Nucleus accumbens (tissue), 56 donors: Measurements from ENCODE around the gene ZNF765.
A peak's percentile ranks its signal among the peaks of the same experiment; 100 is the strongest.
"Not testable (repeated sequence)": the region's sequence is repeated elsewhere in the genome, so short reads cannot be mapped to it uniquely, and the experiment has no call there.

Experiments
- DNase-seq, 56 donors: peaks; one replicate each; lab custom pipeline; 2025; lab: John Stamatoyannopoulos, UW

Gene ZNF765

DNA sequence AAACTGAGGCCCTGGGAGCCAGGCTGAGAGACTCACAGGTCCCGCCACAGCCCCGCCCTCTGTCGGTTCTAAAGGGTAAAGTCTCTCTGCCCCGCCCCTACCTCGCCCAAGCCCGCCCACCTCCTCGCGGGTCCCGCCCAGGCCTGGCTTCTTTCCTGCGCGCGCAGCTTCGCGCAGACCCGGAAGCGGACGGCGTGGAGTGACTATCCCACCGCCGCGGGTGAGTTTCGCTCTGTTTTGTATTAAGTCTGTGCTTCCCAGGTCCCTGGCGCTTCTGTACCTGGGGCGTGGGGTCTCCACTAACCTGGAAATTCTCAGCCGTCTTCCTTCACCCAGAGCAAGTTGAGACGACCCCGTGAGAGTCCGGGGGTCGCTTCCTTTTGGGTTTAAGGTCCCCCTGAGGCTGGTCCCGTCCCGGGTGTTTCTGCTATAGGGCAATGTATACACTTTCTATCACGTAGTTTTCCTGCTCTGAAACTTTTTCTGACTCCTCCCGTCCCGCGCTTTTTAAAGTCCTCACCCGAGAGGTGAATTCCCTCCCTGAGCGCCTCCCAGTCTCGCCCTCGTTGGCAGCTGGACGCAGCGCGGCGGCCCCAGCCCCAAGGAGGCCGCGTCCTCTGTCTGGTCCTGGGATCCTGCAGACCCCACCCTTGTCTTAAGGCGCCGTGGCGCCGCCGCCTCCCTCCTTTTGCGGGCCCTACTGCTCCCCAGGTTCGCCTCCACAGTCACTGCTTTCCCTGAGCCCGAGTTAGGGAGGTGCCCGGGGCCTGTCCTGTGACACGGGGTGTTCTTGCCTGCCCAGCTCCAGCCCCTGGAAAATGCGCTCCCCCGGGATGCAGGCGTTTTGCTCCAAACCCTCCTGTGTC lies at the start of gene ZNF765:
TSS of gene ZNF765 (plus strand) at position 176 of the 866 bp plus-strand sequence. CDS start 2,867 bp downstream, outside the sequence.
- peak in 55 of 56 donors; percentile 48 to 96 (median 87) for DNase-seq

DNA sequence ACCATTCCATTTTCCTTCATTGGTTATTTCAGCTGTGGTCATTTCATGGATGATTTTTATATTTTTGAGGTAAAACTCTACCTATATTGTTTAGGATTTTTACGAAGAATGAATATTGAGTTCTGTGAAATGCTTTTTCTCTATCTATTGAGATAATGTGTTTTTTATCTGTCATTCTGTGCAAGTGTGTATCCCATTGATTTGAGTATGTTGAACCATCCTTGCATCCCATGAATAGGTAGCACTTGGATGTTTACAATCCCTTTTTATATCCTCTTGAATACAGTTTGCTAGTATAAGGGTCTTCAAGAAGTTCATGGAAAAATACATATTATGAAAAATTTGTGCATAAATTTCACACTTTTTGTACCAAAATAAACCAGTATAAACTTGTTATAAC lies 39.2 kb upstream of the ZNF765 start:
- DNase-seq, result no peak

DNA sequence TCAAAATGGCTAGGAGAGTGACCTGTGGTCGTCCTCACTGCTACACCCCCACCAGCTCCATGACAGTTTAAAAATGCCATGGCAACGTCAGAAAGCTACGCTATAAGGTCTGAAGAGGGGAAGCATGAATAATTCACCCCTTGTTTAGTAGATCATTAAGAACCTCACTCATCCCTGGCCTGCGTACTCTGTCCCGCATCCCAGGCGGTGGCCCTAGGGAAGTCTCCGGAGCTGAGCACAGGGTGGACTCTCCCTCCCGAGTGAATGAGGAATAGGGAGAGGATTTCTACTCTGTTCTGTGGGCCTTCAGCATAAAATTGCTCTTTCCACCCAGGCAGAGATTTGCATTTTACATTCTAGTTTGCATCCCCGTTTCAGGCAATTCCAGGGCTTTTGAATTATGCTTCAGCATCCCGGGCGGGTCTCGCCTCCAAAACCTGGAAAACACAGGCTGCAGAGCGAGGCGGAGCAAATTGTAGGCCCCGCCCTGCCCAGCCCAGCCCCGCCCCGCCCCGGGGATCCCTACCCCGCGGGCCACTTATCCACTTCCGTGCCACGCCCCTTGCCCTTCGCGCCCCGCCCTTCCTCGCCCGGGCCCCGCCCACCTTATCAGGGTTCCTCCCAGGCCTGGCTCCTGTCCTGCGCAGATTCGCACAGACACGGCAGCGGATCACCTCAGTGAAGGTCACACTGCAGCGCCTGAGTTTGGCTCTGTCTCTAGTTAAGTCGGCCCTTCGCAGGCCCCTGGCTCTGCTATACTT lies 36.9 kb upstream of the ZNF765 start:
- DNase-seq, result peak in 1 of 56 donors; percentile 1

DNA sequence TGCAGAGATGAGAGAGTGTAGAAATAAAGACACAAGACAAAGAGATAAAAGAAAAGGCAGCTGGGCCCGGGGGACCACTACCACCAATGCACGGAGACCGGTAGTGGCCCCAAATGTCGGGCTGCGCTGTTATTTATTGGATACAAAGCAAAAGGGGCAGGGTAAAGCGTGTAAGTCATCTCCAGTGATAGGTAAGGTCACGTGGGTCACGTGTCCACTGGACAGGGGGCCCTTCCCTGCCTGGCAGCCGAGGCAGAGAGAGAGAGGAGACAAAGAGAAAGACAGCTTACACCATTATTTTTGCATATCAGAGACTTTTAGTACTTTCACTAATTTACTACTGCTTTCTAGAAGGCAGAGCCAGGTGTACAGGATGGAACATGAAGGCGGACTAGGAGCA lies 34.9 kb upstream of the ZNF765 start:
- not testable (repeated sequence) for DNase-seq

DNA sequence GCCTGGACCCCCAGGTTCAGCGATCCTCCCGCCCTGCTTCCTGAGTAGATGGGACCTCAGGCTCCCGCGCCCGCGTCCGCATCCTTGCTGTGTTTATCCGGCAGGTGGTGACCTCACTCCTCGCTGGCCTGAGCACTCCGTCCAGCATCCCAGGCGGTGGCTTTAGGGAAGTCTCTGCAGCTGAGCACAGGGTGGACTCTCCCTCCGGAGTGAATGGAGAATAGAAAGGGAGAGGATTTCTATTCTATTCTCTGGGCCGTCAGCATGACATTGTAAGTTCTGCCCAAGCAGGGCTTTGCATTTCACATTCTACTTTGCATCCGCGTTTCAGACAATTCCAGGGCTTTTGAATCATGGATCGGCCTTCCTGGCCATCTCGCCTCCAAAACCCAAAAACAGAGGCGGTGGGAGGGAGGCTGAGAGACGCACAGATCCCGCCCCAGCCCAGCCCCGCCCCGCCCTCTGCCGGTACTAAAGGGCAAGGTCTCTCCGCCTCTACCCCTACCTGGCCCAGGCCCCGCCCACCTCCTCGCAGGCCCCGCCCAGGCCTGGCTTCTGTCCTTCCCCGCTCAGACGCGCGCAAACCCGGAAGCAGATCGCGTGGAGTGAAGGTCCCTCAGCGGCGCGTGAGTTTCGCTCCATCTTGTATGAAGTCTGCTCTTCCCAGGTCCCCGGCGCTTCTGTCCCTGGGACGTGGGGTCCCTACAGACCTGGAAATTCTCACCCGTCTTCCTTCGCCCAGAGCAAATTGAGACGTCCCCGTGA lies 29.6 kb upstream of the ZNF765 start, which contains the start of gene ZNF525:
TSS of gene ZNF525 (plus strand) at position 572 of the 765 bp plus-strand sequence. CDS start 6,577 bp downstream, outside the sequence.
- peak in 55 of 56 donors; percentile 10 to 94 (median 73) for DNase-seq

DNA sequence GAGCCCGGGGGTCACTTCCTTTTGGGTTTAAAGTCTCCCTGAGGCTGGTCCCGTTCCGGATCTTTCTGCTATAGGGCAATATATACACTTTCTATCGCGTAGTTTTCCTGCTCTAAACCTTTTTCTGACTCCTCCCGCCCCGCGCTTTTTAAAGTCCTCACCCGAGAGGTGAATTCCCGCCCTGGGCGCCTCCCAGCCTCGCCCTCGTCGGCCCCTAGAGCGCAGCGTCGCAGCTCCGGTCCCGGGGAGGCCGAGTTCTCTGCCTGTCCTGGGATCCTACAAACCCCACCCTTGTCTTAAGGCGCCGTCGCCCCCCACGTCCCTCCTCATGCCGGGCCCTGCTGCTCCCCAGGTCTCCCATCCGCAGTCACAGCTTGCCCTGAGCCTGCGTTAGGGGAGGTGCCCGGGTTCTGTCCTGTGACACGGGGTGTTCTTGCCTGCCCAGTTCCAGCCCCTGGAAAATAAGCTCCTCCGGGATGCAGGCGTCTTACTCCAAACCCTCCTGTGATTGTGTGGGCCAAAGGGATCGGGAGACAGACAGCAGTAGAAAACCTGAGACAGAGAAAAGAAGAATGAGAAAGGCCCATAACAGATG lies 29.0 kb upstream of the ZNF765 start:
- peak in 4 of 56 donors; percentile 21 to 37 (median 30) for DNase-seq

DNA sequence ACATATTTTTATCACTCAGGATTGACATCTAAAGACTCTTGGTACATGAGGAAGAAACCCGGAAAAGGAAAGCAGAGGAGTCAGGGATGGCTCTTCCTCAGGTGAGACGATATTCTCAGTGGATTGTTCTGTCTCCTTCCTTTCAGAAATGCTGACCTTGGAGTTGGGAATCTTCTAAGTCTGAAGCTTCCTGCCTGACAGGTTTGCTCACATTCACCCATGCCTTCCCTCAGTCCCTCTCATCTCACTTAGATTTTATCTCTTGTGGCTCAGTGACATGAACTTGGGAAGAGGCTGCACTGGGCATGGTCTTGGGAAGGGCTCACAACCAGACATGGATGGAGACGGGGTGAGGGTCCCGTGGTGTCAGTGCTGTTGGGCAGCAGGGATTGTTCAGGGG lies 22.8 kb upstream of the ZNF765 start:
- DNase-seq, result no peak

DNA sequence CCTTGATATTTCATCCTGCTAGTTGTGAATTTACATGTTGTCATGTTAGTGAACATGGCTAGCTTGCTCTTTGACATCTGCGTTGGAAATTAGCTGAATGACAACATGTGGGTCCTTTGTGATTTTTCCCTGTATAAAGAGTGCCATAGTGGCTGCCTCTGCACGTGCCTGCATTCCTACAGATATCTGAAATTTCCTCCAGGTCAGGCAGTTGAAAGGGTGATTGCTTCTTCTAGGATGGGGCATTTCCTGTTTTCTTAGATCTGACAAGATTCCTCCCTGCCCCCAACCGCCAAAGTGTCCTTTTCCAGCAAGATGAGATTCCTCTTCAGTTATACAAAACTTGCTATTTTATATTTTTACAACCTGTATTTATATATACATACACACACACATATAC lies 20.7 kb upstream of the ZNF765 start:
- no peak for DNase-seq

DNA sequence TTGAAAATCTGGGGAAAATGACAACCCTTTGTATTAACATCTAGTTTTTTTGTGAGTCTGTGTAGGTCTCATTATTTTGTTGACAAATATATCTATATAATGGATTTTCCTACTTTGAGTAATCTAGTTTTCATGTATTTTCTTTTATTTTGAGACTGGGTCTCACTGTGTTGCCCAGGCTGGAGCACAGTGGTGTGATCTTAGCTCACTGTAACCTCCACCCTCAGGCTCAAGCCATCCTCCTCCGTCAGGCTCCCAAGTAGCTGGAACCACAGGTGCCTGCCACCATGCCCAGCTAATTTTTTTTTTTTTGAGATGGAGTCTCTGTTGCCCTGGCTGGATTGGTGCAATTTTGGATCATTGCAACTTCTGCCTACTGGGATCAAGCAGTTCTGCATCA lies 20.2 kb upstream of the ZNF765 start:
- no peak for DNase-seq

DNA sequence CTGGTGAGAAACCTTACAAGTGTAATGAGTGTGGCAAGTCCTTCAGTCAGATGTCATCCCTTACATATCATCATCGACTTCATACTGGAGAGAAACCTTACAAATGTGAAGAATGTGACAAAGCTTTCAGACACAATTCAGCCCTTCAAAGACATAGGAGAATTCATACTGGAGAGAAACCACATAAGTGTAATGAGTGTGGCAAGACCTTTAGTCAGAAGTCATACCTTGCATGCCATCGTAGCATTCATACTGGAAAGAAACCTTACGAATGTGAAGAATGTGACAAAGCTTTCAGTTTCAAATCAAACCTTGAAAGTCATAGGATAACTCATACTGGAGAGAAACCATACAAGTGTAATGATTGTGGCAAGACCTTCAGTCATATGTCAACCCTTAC lies 13.6 kb upstream of the ZNF765 start:
- no peak for DNase-seq

DNA sequence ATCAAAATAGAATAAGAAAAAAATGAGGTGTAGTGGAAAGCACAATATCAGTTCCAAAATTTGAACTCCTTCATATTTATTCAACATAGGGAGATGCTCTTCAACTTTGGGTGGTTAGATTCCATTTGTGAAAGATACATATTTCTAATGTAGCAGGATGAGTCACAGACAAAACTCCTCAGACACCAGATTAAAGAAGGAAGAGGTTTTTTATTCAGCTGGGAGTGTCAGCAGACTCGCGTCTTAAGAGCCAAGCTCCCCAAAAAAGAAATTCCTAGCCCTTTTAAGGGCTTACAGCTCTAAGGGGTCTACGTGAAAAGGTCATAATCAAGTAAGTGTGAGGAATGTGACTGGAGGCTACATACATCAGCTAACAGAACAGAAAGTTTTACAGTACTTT lies 6.8 kb upstream of the ZNF765 start:
- DNase-seq, result no peak

DNA sequence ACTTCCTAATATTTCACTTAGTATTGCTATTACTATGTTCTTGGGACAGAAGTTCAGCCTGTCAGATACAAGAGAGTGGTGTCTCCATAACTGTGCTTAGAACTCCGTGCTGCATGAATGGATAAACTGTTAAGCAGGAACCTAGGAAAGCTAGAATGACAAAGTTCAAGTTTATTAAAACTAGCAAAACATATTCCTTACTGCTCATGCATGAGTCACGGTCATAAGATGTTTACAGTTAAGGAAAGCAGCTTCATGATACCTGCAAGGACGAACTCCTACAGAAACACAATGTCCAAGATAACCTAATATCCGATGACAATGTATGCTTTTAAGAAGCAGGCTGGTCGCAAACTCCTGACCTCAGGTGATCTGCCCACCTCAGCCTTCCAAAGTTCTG lies 6.0 kb upstream of the ZNF765 start:
- no peak for DNase-seq

DNA sequence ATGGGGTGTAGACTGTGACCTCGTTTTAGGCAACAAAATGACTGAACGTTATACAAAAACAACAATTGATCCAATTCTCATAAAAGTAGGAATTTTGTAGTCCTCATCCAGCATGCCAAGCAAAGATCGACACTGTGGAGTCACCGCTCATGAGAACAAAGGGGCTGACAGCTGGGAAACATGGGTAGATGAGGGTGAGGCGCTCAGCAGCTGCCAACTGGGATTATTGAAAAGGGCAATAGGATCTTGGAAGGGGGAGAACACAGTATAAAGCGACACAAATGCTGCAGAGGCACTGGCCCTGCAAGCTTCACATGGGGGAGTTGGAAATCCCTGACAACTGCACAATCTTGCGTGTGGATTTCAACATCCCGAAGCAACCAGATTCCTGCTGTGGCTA lies 5.4 kb upstream of the ZNF765 start:
- DNase-seq, result no peak

DNA sequence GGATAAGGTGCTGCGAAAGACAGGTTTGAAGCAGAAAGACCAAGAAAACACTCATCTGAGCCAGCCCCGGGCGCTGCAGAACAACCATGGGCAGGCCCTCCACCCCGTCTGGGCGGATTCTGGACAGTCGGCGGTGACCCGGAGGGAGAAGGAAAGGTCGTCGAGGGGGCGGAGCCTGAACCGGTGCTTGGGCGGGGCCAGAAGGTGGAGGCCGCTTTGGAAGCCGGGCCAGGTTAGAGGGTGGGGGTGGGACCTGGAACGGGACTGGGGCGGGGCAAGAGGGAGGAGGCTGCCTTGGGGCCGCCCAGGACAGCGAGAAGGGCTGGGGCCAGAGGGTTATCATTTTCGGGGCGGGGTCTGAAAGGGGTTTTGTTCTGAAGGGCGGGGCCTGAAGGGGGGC lies 5.0 kb upstream of the ZNF765 start:
- DNase-seq, result peak in 19 of 56 donors; percentile 0 to 36 (median 6)

DNA sequence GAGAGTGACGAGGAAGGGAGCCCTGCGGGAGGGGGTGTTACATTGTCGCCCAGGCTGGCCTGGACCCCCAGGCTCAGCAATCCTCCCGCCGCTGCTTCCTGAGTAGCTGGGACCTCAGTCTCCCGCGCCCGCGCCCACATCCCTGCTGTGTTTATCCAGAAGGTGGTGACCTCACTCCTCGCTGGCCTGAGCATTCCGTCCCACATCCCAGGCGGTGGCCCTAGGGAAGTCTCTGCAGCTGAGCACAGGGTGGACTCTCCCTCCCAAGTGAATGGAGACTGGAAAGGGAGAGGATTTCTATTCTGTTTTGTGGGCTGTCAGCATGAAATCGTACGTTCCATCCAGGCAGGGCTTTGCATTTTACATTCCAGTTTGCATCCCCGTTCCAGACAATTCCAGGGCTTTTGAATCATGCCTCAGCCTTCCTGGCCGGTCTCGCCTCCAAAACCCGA lies 401 bp upstream of the ZNF765 start:
- DNase-seq, result peak in 14 of 56 donors; percentile 3 to 57 (median 38)

DNA sequence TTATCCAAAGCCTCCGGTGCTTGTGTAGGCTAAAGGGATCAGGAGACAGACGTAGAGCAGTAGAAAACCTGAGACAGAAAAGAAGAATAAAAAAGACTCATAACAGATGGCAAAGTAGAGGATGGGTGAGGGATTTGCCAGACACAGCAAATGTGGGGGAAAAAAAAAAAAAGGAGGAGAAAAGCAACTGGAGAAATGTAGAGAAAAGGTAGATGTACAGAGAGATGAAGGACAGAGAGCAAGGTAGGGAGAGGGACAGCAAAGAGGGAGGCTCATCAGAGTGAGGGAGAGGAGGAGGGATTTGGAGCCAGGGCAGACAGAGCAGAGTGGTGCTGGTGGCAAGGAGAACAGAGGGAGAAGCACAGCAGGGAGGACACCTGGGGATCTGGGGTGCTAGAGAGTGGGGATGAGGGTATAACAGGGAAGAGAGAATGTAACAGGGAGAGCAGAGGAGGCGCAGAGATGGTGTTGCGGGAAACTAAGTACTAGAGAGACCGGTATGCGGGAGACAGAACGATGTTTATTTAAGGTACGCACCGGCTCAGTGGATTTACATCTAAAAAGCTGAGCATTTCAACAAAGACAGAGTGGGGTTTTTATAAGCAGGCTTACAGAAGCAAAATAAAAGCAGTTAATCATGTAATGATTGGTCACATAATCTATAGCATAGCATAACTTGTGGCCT lies 1.0 kb downstream of the ZNF765 start:
- DNase-seq, result not testable (repeated sequence)

DNA sequence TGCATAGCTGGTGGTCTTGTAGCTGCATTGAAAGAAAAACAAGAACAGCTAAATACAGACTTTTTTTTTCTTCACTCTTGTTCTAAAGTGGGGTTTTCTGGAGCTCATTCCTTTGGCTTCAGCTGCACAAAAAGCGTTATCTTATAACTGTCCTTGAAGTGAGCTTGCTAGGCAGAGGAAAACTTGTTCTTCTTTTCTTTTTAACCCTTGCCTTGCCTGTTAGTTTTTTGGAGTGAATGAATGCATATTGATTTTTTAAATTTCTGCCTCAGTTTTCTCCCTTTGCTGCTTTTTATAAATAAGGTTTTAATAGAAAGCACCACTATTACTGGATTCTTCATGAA lies 1.5 kb downstream of the ZNF765 start:
- no peak for DNase-seq

DNA sequence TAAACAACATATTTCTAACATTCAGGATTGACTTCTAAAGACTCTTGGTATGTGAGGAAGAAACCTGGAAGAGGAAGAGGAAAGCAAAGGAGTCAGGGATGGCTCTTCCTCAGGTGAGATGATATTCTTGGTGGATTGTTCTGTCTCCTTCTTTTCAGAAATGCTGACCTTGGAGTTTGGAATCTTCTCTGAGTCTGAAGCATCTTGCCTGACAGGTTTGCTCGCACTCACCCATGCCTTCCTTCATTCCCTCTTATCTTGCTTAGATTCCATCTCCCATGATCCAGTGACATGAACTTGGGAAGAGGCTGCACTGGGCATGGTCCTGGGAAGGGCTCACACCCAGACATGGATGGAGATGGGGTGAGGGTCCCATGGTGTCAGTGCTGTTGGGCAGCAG lies 3.0 kb downstream of the ZNF765 start:
- DNase-seq, result not testable (repeated sequence)

DNA sequence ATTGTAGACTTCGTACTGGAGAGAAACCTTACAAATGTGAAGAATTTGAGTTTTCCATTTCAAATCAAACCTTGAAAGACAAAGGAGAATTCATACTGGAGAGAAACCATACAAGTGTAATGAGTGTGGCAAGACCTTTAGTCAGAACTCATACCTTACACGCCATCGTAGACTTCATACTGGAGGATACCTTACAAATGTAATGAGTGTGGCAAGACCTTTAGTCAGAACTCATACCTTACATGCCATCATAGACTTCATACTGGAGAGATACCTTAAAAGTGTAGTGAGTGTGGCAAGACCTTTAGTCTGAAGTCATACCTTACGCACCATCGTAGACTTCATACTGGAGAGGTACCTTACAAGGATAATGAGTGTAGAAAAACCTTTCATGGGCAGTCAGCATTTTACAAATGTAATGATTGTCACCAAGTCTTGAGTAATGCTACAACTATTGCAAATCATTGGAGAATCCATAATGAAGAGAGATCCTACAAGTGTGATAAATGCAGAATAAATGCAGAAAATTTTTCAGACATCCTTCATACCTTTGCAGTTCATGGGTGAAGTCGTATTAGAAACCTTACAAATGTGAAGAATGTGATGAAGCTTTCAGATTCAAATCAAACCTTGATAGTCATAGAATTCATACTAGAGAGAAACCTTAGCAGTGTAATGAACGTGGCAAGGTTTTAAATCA lies 14.7 kb downstream of the ZNF765 start:
- no peak for DNase-seq
